Measurements from ENCODE around the gene XK. TPM values are rescaled to one million over a fixed set of nuclear protein-coding genes. Genes with fewer than 3 reads are reported as not detected.
"Not testable (repeated sequence)": the region's sequence is repeated elsewhere in the genome, so short reads cannot be mapped to it uniquely, and the experiment has no call there.

Gene XK
- total RNA-seq (2014; rRNA removed; shearing (Covaris generic)): 0.61 and 0.62 TPM in 2 replicates
- polyA plus RNA-seq (2014; cell fraction: nucleus; rRNA removed): 1.3 and 1.4 TPM in 2 replicates

DNA sequence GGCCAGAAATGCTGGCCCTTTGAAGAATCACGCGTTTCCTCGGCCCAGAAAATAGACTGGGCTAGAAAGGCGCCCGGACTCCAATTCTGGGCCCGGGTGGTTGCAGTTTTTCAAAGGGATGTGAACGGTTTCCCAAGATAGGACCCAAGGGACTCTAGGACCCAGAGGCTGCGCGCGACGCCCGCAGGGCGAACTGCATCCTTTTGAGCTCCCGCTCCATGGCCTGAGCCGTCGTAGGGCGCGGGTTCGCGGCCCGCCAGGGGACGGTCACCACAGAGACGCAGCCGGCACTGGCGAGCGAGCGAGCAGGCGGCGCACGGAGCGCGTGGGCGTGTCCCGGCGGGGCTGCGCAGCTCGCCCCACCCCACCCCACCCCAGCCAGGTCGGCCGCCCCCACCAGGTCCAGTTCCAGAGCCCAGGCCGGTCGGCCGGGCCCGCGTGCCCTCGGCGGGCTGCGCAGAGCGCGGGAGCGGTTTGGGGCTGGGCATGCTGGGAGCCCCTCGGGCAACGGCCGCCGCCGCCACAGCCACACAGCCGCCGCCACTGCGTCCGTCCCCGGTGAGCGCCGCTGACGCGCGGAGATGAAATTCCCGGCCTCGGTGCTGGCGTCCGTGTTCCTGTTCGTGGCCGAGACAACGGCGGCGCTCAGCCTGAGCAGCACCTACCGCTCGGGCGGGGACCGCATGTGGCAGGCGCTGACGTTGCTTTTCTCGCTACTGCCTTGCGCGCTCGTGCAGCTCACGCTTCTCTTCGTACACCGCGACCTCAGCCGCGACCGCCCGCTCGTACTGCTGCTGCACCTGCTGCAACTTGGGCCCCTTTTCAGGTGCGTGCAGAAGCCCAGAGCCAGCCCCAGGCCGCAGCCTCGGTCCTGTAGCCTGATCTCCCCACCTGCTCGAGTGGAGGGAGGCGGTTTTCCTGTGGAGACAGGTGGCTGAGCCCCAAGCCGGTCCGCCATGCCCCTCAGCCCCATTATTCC lies at the start of gene XK:
Gene XK, plus strand, starts transcription at position 411 of the 979 bp plus-strand sequence. Its CDS starts 171 bp downstream, at position 582.
- DNase-seq (ENCODE audit: extremely low read depth, low read depth): peak; percentile 40

DNA sequence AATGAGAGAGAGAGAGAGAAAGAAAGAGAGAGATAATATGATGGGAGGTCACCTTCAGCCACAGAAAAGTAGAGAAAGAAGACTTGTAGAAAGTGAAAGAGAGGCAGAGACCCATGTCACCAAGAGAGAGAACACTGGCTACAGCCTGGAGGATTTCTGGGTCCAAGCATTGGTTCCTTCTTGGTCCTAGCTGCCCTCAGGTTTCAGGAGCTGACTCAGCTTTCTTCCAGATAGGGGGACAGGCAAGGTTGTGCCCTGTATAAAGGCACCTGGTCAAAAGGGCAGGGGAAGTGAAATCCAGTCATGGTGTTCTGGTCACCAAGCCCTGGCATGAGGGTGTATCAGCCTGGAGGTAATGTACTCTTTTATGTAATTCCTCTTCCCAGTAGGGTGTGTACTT lies 47.5 kb upstream of the XK start:
- no peak for DNase-seq (ENCODE audit: extremely low read depth, low read depth)

DNA sequence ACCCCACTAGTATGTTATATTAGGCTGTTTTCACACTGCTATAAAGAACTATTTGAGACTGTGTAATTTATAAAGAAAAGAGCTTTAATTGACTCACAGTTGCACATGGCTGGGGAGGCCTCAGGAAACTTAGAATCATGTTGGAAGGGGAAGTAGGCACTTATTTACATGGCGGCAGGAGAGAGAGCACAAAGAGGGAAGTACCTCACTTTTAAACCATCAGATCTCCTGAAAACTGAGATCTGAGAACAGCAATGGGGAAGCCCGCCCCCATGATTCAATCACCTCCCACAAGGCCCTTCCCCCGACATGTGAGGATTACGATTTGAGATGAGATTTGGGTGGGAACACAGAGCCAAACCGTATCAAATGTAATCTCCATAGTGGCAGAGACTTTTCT lies 45.4 kb upstream of the XK start:
- no peak for DNase-seq (ENCODE audit: extremely low read depth, low read depth)

DNA sequence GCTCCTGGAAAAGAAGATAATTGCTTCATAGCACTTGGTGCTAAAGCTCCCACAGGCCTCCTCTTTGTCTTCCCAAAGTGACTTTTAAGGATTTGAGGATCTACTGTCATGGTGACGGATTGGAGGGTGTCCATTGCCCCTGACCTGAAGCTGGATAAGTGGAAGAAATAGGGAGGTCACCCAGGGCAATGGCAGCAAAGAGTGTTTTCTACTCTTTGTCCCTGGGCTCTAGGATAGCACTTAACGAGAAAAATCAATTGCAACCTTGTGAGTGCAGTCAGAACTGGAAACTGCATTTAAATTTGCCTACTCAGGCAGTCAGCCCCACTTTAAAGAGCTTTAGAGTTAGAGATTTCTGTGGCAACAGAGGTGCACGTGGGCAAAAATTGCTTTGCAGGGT lies 43.7 kb upstream of the XK start:
- no peak for DNase-seq (ENCODE audit: extremely low read depth, low read depth)

- no peak for DNase-seq (ENCODE audit: extremely low read depth, low read depth)
Measured at GRCh38 chrX:37644381-37645305, 40.9 kb upstream of the XK start.

GRCh38 chrX:37646254-37646653 lies 39.3 kb upstream of the XK start:
- DNase-seq (ENCODE audit: extremely low read depth, low read depth): no peak

DNA sequence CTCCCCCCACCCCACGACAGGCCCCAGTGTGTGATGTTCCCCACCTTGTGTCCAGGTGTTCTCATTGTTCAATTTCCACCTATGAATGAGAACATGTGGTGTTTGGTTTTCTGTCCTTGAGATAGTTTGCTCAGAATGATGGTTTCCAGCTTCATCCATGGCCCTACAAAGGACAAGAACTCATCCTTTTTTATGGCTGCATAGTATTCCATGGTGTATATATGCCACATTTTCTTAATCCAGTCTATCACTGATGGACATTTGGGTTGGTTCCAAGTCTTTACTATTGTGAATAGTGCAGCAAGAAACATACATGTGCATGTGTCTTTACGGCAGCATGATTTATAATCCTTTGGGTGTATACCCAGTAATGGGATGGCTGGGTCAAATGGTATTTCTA lies 34.7 kb upstream of the XK start:
- DNase-seq (ENCODE audit: extremely low read depth, low read depth): not testable (repeated sequence)

DNA sequence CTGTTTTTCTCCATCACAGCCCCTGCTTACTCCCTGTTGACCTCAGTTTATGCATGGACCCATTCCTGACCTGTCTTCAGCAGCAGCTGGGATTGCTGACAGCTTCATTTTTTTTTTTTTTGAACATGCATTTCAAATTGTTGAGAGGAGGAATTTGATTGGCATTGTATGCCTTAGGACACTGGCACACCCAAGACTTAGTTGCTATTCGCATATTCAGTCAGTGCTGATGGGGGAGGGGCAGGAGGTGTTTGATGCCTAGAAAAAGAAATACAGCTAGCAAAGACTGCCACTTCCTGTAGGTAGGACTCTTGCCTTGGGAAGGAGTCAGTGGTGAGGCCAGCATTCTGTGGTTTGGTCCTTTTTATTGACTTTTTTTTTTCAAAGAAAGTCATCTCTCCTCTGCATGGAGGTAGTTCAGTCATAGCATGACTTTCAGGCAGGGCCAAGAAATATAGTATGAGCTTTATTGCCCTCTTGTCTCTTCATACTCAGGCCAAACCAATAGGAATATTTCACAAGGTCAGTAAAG lies 33.6 kb upstream of the XK start:
- no peak for DNase-seq (ENCODE audit: extremely low read depth, low read depth)

GRCh38 chrX:37652589-37653231 lies 32.9 kb upstream of the XK start:
- no peak for DNase-seq (ENCODE audit: extremely low read depth, low read depth)

DNA sequence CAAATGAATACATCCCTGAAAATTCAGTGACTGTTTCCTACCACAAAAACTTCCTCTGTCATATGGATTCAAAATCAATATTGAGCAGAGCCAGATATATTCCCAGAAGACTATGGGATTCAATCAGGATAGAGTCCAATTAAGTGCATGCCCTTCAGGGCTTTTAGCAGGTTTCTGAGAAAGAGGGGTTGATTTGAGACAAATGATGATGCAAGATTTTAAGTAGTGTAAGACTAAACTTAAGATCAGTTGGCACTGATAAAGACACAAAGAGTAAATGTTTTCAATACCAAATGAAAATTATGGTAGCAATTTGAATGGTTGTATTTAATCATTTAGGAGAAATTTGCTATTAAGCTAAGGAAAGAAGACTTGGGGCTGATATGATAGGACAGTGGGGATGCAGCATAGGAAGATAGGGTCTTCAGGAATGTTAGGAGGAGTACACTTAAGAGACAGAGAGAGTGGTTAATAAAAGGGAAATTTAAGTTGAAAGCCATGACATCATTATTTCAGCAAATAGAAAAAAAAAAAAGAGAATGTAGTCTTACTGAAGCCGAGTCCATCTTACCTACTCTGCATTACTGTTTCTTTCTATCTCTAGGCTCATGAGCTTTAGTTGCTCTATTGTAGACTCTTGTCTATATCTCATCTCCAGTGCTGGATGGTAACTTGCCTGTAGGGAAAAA lies 32.0 kb upstream of the XK start:
- DNase-seq (ENCODE audit: extremely low read depth, low read depth): no peak

DNA sequence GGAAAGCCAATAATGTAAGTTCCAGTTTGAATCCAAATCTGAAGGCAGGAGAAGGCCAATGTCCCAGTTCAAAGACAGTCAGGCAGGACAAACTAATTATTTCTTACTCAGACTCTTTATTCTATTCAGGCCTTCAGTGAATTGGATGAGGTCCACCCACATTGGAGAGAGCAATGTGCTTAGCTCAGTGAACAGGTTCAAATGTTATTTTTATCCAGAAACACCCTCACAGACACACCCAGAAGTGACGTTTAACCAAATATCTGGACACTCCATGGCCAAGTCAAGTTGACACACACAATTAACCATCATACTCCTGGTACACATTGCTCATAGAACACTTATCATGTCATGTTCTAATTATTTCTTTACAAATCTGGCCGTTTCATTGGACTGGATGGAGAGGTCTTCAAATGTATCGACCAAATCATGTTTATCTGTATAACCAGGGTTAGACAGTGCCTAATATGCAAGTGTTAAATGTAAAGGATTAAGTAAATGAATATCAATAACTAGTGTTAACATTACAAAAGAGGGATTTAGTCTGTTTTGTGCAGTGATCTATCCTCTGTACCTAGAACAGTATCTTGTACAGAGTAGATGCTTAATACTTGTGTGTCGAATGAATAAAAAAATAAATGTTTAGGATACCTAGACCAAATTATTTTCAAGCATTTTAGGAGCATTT lies 27.1 kb upstream of the XK start:
- no peak for DNase-seq (ENCODE audit: extremely low read depth, low read depth)

DNA sequence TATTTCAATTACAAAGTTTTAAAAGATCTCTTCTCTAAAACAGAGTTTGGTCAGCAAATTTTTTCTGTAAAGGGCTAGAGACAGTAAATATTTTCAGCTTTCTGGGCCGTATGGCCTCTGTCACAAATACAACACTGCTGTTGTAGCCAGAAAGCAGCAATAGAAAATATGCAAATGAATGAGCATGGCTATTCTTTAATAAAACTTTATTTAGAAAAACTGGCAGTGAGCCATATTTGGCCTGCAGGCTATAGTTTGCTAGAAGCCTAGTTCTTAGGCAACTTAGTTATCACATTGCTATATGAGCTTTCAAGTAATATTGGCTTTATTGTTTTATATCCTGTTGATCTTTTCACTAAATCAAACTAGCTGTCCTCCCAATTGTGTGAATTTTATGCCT lies 26.5 kb upstream of the XK start:
- no peak for DNase-seq (ENCODE audit: extremely low read depth, low read depth)

DNA sequence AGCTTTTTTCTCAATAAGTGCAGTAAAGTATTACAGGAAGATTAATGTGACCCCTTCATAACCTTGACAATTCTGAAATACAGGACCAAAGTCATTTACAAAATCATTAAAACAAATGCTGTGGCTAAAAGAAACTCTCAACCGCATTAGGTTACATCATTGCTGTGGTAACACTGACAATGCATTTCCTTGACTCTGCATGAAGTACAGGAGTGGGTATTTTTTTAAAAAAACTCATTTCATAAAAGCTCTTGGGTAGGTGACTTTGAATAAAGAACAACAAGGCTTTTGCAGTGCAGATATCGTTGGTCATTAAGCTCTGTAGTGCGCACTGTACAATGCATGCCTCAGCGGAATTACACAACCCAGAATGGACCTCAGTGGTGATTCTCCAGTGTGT lies 23.4 kb upstream of the XK start:
- DNase-seq (ENCODE audit: extremely low read depth, low read depth): no peak

DNA sequence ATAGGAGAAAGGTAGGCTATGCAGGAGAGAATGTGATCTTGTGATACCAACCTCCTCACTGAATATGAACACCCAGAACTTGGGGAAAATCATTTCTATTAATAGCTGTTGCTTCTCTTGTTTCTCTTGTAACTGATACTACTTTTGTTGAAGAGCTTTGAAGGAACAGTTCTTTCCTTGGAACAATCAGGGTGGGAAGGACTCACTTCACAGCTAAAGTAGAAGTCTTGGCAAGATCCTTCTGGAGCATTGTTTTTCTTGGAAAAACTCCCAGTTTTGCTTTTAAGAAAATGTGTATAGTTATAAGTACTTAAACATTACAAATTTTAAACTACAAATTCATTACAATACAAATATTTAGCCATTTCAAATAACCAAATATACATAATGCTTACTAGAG lies 19.1 kb upstream of the XK start:
- DNase-seq (ENCODE audit: extremely low read depth, low read depth): no peak

GRCh38 chrX:37667141-37667540 lies 18.4 kb upstream of the XK start:
- no peak for DNase-seq (ENCODE audit: extremely low read depth, low read depth)

- no peak for DNase-seq (ENCODE audit: extremely low read depth, low read depth)
Measured at GRCh38 chrX:37672563-37672962, 13.0 kb upstream of the XK start.

DNA sequence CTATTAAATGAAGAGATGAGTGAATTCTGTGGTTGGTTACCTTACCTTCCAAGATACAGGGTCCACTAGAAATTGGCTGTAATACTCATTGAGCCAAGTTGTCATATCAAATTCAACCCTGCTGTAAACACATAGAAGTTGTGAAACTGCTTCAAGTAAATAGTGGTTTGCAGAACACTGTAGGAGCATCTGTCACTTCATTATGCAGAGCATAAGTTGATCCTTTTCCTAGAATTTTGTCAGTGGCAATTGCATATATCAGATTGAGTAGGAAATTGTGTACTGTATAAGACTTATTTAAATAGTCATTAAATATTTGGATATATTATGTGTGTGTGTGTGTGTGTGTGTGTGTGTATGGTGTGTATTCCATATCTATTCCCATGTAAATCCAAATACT lies 8.8 kb upstream of the XK start:
- DNase-seq (ENCODE audit: extremely low read depth, low read depth): no peak

DNA sequence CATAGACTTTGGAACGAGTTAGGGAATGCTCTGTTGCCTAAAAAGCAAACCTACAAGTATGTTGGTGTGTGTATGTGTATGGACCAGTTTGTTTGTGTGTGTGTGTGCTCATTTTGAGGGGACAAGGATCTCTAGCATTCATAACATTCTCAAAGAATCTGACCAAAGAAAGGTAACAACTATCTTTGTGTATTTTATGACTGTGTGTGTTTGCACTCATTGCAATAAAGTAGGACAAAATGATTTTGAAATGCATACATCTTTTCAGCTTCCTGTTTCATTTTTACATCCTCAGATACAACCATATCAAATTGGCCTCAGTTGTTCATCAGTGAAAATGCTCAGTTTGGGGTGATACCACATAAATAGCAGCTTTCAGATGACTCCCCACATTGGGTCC lies 8.3 kb upstream of the XK start:
- DNase-seq (ENCODE audit: extremely low read depth, low read depth): no peak

DNA sequence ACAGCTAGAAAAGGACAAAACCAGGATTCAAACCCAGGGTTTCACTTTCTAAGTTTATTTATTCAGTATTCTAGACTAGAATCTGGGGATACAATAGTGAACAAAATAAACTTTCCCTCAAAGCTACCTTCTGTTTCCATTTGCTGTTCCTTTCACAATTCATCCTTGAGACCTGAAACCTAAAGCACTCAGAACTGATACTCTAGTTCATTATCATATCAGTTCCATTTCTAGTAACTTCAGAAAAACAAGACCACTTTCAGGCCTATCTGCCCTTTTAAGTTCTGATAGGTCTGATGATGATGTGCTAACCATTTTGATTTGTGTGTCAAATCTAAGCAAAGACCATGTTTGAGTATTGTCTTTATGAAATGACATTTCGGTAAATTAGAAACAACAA lies 7.8 kb upstream of the XK start:
- DNase-seq (ENCODE audit: extremely low read depth, low read depth): no peak

Data from NCI-H460 (cell line).